OCI-LY7 (cell line): Measurements from ENCODE around the gene MCF2L2. TPM values are rescaled to one million over a fixed set of nuclear protein-coding genes. Genes with fewer than 3 reads are reported as not detected.

Source experiments
- BruUV-seq: library from RNA; stranded (reverse); fragments of 400-500 nt; replicated peaks from 2 replicates; lab custom pipeline; 2021; lab: Mats Ljungman, UMichigan
- CTCF ChIA-PET: fragments of 300-600 bp; sonication (Branson Sonifier 250); formaldehyde crosslinking; loops from one replicate; lab custom pipeline; 2022; ENCODE audit warnings: antibody characterized with exemption; ENCODE audit not compliant: unreplicated experiment; lab: Charles Lee
- POLR2A ChIA-PET: fragments of 300-600 bp; sonication (Branson Sonifier 250); formaldehyde crosslinking; loops from one replicate; lab custom pipeline; 2022; ENCODE audit warnings: antibody characterized with exemption; lab: Charles Lee
- DNase-seq: peaks from one replicate; pipeline ENCODE4 v3.0.0-alpha.2; 2015; ENCODE audit warnings: low spot score
- H2AFZ ChIP-seq: fragments of 200-600 bp; sonication (generic), shearing (Covaris generic); 2 replicates; pipeline ENCODE4 v1.6.1; 2014; ENCODE audit warnings: mild to moderate bottlenecking, antibody characterized with exemption, low read length, moderate library complexity
- H3K27ac ChIP-seq: fragments of 200-600 bp; sonication (generic); 2 replicates; pipeline ENCODE4 v1.5.1; 2014; ENCODE audit warnings: mixed run types, low read depth, mild to moderate bottlenecking, moderate library complexity, low read length, inconsistent platforms; ENCODE audit not compliant: poor library complexity, severe bottlenecking
- H3K36me3 ChIP-seq: fragments of 200-600 bp; sonication (generic); 2 replicates; pipeline ENCODE4 v1.6.1; 2014; ENCODE audit warnings: mild to moderate bottlenecking, antibody characterized with exemption, low read length, moderate library complexity, mixed read lengths; ENCODE audit not compliant: insufficient read depth
- H3K4me1 ChIP-seq: fragments of 200-600 bp; sonication (generic); 2 replicates; pipeline ENCODE4 v1.5.1; 2014; ENCODE audit warnings: mild to moderate bottlenecking, low read length; ENCODE audit not compliant: insufficient read depth, poor library complexity, severe bottlenecking
- H3K4me2 ChIP-seq: fragments of 200-600 bp; sonication (generic); 2 replicates; pipeline ENCODE4 v1.6.1; 2014; ENCODE audit warnings: mild to moderate bottlenecking, low read length
- H3K4me3 ChIP-seq: fragments of 200-600 bp; sonication (generic); 2 replicates; pipeline ENCODE4 v1.5.1; 2014; ENCODE audit warnings: mild to moderate bottlenecking, low read depth, low read length; ENCODE audit not compliant: poor library complexity, severe bottlenecking
- H3K79me2 ChIP-seq: fragments of 200-600 bp; sonication (generic); 2 replicates; pipeline ENCODE4 v1.6.1; 2016; ENCODE audit warnings: low read depth, mild to moderate bottlenecking, low read length, moderate library complexity, mixed read lengths; ENCODE audit not compliant: insufficient read depth
- H3K9me2 ChIP-seq: fragments of 200-600 bp; sonication (generic); 2 replicates; pipeline ENCODE4 v1.6.1; 2016; ENCODE audit warnings: mild to moderate bottlenecking, low read length, mixed read lengths; ENCODE audit not compliant: insufficient read depth
- H3K9me3 ChIP-seq: fragments of 200-600 bp; sonication (generic); 2 replicates; pipeline ENCODE4 v1.6.1; 2014; ENCODE audit warnings: mild to moderate bottlenecking, mixed run types, low read length, mixed read lengths
- H4K20me1 ChIP-seq: fragments of 200-600 bp; sonication (generic); 2 replicates; pipeline ENCODE4 v1.6.1; 2014; ENCODE audit warnings: mild to moderate bottlenecking, antibody characterized with exemption, low read length, moderate library complexity, mixed read lengths; ENCODE audit not compliant: insufficient read depth
- CTCF ChIP-seq: fragments of 200-600 bp; sonication (generic); conservative IDR thresholded peaks from 2 replicates; pipeline ENCODE4 v1.5.1; 2014; ENCODE audit warnings: mild to moderate bottlenecking, antibody characterized with exemption, low read length, moderate library complexity, mixed read lengths
- EZH2phosphoT487 ChIP-seq: fragments of 200-600 bp; sonication (generic); IDR thresholded peaks from 2 replicates; pipeline ENCODE4 v1.6.1; 2018; ENCODE audit warnings: low read depth, borderline replicate concordance, mild to moderate bottlenecking, mixed run types, antibody characterized with exemption, low read length, moderate library complexity, mixed read lengths
- intact Hi-C: fragments of 100-400 bp; cut with micrococcal nuclease; formaldehyde crosslinking; loops from one replicate; pipeline ENCODE4 v1.10.0; 2022; ENCODE audit not compliant: unreplicated experiment
- total RNA-seq, 2 experiments: library from RNA; depleted of rRNA in 1 of 2; stranded (reverse); fragments of >200 nt in 1 of 2; shearing (Covaris generic) in 1 of 2; gene quantifications; 2 replicates each; pipeline ENCODE4 v1.2.3, GENCODE V29; 2014 to 2022

The MCF2L2 gene
- total RNA-seq, 2 experiments from 2014 or later: 6.6 to 8.0 TPM

GRCh38 chr3:183262875-183263378 is 165.5 kb downstream of the MCF2L2 start:
- ChIA-PET POLR2A (no interaction called here), CTCF (no interaction called here)
- no peak for TF ChIP-seq EZH2phosphoT487
- no peak for TF ChIP-seq CTCF
- Histone ChIP-seq H4K20me1 (no peaks in the 10 kb centered on the region), H3K4me3 (no peak overlapping the region), H2AFZ (no peak overlapping the region), H3K9me2 (no peaks in the 10 kb centered on the region), H3K27ac (no peak overlapping the region), H3K4me2 (no peak overlapping the region), H3K36me3 (no peaks in the 10 kb centered on the region), H3K4me1 (peaks cover 7% of the 10 kb centered on the region), H3K79me2 (no peaks in the 10 kb centered on the region), H3K9me3 (no peaks in the 10 kb centered on the region)
- BruUV-seq: no TSS peak
- intact Hi-C loops: no loop called here
- no peak for DNase-seq

GRCh38 chr3:183261151-183261724 is 167.2 kb downstream of the MCF2L2 start:
- Histone ChIP-seq H3K9me3 (no peaks in the 10 kb centered on the region), H2AFZ (no peak overlapping the region), H3K79me2 (no peaks in the 10 kb centered on the region), H3K27ac (no peak overlapping the region), H3K4me2 (no peak overlapping the region), H3K36me3 (no peaks in the 10 kb centered on the region), H4K20me1 (no peaks in the 10 kb centered on the region), H3K9me2 (no peaks in the 10 kb centered on the region), H3K4me1 (peaks cover 7% of the 10 kb centered on the region), H3K4me3 (no peak overlapping the region)
- CTCF ChIA-PET: no interaction called here
- POLR2A ChIA-PET: interaction anchor here (0.7 to 1.2 kb wide), 4 partner anchors 20 to 85 kb away, joined by 3 to 5 read pairs (median 3); no protein-coding TSS in a partner anchor
- TF ChIP-seq CTCF (no peak), EZH2phosphoT487 (no peak)
- BruUV-seq: no TSS peak
- intact Hi-C loops: no loop called here
- no peak for DNase-seq
